ENCODE results near the gene SPNS3.

DNA sequence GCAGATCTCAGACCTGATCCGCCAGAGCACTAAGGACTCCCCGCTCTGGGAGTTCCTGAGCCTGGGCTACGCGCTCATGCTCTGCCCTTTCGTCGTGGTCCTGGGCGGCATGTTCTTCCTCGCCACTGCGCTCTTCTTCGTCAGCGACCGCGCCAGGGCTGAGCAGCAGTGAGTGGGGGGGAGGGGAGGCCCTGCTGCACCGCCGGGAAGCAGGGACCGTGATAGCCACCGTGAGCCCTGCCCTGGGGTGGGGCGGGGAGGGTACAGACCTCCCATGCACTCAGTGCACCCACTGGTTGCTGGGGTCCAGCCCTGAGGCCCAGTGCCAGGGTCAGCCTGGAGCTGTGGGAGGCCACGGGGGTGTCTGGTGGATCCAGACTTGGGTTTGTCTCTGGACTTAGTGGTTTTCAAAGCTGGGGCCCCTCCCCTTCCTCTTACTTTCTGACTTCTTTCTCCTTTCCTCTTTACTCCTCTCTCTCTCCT, 102.6 kb downstream of the SPNS3 start:
- TF ChIP-seq, protein P1, sequence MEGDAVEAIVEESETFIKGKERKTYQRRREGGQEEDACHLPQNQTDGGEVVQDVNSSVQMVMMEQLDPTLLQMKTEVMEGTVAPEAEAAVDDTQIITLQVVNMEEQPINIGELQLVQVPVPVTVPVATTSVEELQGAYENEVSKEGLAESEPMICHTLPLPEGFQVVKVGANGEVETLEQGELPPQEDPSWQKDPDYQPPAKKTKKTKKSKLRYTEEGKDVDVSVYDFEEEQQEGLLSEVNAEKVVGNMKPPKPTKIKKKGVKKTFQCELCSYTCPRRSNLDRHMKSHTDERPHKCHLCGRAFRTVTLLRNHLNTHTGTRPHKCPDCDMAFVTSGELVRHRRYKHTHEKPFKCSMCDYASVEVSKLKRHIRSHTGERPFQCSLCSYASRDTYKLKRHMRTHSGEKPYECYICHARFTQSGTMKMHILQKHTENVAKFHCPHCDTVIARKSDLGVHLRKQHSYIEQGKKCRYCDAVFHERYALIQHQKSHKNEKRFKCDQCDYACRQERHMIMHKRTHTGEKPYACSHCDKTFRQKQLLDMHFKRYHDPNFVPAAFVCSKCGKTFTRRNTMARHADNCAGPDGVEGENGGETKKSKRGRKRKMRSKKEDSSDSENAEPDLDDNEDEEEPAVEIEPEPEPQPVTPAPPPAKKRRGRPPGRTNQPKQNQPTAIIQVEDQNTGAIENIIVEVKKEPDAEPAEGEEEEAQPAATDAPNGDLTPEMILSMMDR (IDR thresholded peaks at IDR 0.05) = no peak
- TF ChIP-seq EP300 (IDR thresholded peaks at IDR 0.05) = no peak
- TF ChIP-seq, protein P2, sequence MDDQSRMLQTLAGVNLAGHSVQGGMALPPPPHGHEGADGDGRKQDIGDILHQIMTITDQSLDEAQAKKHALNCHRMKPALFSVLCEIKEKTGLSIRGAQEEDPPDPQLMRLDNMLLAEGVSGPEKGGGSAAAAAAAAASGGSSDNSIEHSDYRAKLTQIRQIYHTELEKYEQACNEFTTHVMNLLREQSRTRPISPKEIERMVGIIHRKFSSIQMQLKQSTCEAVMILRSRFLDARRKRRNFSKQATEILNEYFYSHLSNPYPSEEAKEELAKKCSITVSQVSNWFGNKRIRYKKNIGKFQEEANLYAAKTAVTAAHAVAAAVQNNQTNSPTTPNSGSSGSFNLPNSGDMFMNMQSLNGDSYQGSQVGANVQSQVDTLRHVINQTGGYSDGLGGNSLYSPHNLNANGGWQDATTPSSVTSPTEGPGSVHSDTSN (IDR thresholded peaks at IDR 0.05) = no peak
- TF ChIP-seq CHD2 (IDR thresholded peaks at IDR 0.05; ENCODE audit: low read length, partially characterized antibody) = no peak
- TF ChIP-seq MAFK (IDR thresholded peaks at IDR 0.05; ENCODE audit: partially characterized antibody) = no peak
- TF ChIP-seq, protein P3, sequence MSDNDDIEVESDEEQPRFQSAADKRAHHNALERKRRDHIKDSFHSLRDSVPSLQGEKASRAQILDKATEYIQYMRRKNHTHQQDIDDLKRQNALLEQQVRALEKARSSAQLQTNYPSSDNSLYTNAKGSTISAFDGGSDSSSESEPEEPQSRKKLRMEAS (IDR thresholded peaks at IDR 0.05) = no peak
- TF ChIP-seq, protein P4, sequence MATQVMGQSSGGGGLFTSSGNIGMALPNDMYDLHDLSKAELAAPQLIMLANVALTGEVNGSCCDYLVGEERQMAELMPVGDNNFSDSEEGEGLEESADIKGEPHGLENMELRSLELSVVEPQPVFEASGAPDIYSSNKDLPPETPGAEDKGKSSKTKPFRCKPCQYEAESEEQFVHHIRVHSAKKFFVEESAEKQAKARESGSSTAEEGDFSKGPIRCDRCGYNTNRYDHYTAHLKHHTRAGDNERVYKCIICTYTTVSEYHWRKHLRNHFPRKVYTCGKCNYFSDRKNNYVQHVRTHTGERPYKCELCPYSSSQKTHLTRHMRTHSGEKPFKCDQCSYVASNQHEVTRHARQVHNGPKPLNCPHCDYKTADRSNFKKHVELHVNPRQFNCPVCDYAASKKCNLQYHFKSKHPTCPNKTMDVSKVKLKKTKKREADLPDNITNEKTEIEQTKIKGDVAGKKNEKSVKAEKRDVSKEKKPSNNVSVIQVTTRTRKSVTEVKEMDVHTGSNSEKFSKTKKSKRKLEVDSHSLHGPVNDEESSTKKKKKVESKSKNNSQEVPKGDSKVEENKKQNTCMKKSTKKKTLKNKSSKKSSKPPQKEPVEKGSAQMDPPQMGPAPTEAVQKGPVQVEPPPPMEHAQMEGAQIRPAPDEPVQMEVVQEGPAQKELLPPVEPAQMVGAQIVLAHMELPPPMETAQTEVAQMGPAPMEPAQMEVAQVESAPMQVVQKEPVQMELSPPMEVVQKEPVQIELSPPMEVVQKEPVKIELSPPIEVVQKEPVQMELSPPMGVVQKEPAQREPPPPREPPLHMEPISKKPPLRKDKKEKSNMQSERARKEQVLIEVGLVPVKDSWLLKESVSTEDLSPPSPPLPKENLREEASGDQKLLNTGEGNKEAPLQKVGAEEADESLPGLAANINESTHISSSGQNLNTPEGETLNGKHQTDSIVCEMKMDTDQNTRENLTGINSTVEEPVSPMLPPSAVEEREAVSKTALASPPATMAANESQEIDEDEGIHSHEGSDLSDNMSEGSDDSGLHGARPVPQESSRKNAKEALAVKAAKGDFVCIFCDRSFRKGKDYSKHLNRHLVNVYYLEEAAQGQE (IDR thresholded peaks at IDR 0.05) = no peak
- TF ChIP-seq JUN (IDR thresholded peaks at IDR 0.05) = no peak; a peak in 1 of 5 replicates
- TF ChIP-seq RCOR1 (IDR thresholded peaks at IDR 0.05; ENCODE audit: low read depth, low read length) = no peak
- no peak for TF ChIP-seq RAD21 (conservative IDR thresholded peaks at IDR 0.05 in 1 of 2, IDR thresholded peaks at IDR 0.05 in 1 of 2)

Data from A549 (cell line).